IMR-90 (cell line): ENCODE data around the gene CIAO3. TPM values are rescaled to one million over a fixed set of nuclear protein-coding genes. Genes with fewer than 3 reads are reported as not detected.

ENCODE experiments used
- ATAC-seq: fragments of 200-7000 bp; cut with Tn5 transposase; 2 replicates; pipeline ENCODE4 v1.9.1; 2020; ENCODE audit warnings: low read depth, mild to moderate bottlenecking, moderate library complexity
- BruUV-seq: library from RNA; stranded (reverse); fragments of 400-500 nt; replicated peaks from 2 replicates; lab custom pipeline; 2021; lab: Mats Ljungman, UMichigan
- CTCF ChIA-PET: fragments of 300-600 bp; formaldehyde crosslinking; extraction: SDS; loops from one replicate; lab custom pipeline; 2021; ENCODE audit warnings: antibody characterized with exemption; lab: Yijun Ruan, JAX
- POLR2A ChIA-PET: fragments of 300-600 bp; sonication (Branson Sonifier 250); formaldehyde crosslinking; loops from one replicate; lab custom pipeline; 2022; ENCODE audit warnings: antibody characterized with exemption; ENCODE audit not compliant: unreplicated experiment; lab: Charles Lee
- DNase-seq: peaks from one replicate; pipeline ENCODE4 v3.0.0; 2013
- H2AFZ ChIP-seq: replicated peaks from 2 replicates; pipeline ENCODE3; 2013; ENCODE audit warnings: low read length, mild to moderate bottlenecking; ENCODE audit not compliant: poor library complexity
- H2AK5ac ChIP-seq: 2 replicates; pipeline ENCODE4 v1.6.1; 2013; ENCODE audit warnings: low read depth, low read length, inconsistent platforms
- H2AK9ac ChIP-seq: replicated peaks from 2 replicates; pipeline ENCODE3; 2013; ENCODE audit warnings: mild to moderate bottlenecking, low read depth, low read length, moderate library complexity; ENCODE audit not compliant: poor library complexity
- H2BK120ac ChIP-seq: 2 replicates; pipeline ENCODE4 v1.6.1; 2013; ENCODE audit warnings: low read depth, low read length, inconsistent platforms
- H2BK15ac ChIP-seq: 3 replicates; pipeline ENCODE4 v1.6.1; 2013; ENCODE audit warnings: low read depth, low read length, inconsistent platforms
- H2BK20ac ChIP-seq: 2 replicates; pipeline ENCODE4 v1.6.1; 2013; ENCODE audit warnings: low read depth, mild to moderate bottlenecking, inconsistent platforms, low read length, moderate library complexity
- H2BK5ac ChIP-seq: 2 replicates; pipeline ENCODE4 v1.6.1; 2013; ENCODE audit warnings: mild to moderate bottlenecking, low read depth, low read length, inconsistent platforms; ENCODE audit not compliant: poor library complexity, severe bottlenecking
- H3K14ac ChIP-seq: replicated peaks from 2 replicates; pipeline ENCODE4 v1.6.1; 2013; ENCODE audit warnings: low read depth, low read length, inconsistent platforms
- H3K18ac ChIP-seq: 2 replicates; pipeline ENCODE4 v1.6.1; 2013; ENCODE audit warnings: low read depth, low read length, control low read depth
- H3K23ac ChIP-seq: 2 replicates; pipeline ENCODE4 v1.6.1; 2013; ENCODE audit warnings: low read depth, low read length, inconsistent platforms
- H3K27ac ChIP-seq: 2 replicates; pipeline ENCODE4 v1.5.1; 2013; ENCODE audit warnings: mild to moderate bottlenecking, control low read depth, low read length; ENCODE audit not compliant: insufficient read depth
- H3K27me3 ChIP-seq: 2 replicates; pipeline ENCODE4 v1.6.1; 2013; ENCODE audit warnings: low read length; ENCODE audit not compliant: control insufficient read depth, insufficient read depth
- H3K36me3 ChIP-seq: 2 replicates; pipeline ENCODE4 v1.6.1; 2013; ENCODE audit warnings: low read length, mixed read lengths; ENCODE audit not compliant: control insufficient read depth, insufficient read depth
- H3K4ac ChIP-seq: 2 replicates; pipeline ENCODE4 v1.6.1; 2013; ENCODE audit warnings: low read depth, low read length, inconsistent platforms
- H3K4me1 ChIP-seq: 2 replicates; pipeline ENCODE4 v1.6.1; 2013; ENCODE audit warnings: low read length, mixed read lengths; ENCODE audit not compliant: control insufficient read depth, insufficient read depth
- H3K4me2 ChIP-seq: 2 replicates; pipeline ENCODE4 v1.6.1; 2013; ENCODE audit warnings: low read depth, mild to moderate bottlenecking, control low read depth, low read length, moderate library complexity
- H3K4me3 ChIP-seq: 2 replicates; pipeline ENCODE4 v1.5.1; 2013; ENCODE audit warnings: low read depth, mild to moderate bottlenecking, control low read depth, low read length, moderate library complexity; ENCODE audit not compliant: insufficient read depth
- H3K56ac ChIP-seq: 2 replicates; pipeline ENCODE4 v1.6.1; 2013; ENCODE audit warnings: low read length, inconsistent platforms; ENCODE audit not compliant: insufficient read depth; ENCODE audit errors: extremely low read depth
- H3K79me1 ChIP-seq, 2 experiments: 2 replicates each; pipeline ENCODE4 v1.6.1; 2013; ENCODE audit warnings: low read length in 2 of 2, inconsistent platforms in 1 of 2, low read depth in 1 of 2
- H3K9ac ChIP-seq: 2 replicates; pipeline ENCODE4 v1.6.1; 2013; ENCODE audit warnings: low read depth, low read length, control low read depth
- H3K9me1 ChIP-seq: 2 replicates; pipeline ENCODE4 v1.6.1; 2013; ENCODE audit warnings: low read length, inconsistent platforms; ENCODE audit not compliant: insufficient read depth
- H3K9me3 ChIP-seq: 2 replicates; pipeline ENCODE4 v1.6.1; 2013; ENCODE audit warnings: low read length; ENCODE audit not compliant: control insufficient read depth, insufficient read depth
- H4K20me1 ChIP-seq: 2 replicates; pipeline ENCODE4 v1.6.1; 2013; ENCODE audit warnings: low read length, inconsistent platforms; ENCODE audit not compliant: insufficient read depth
- H4K5ac ChIP-seq: 2 replicates; pipeline ENCODE4 v1.6.1; 2013; ENCODE audit warnings: mild to moderate bottlenecking, low read depth, low read length, control low read depth
- H4K8ac ChIP-seq, 2 experiments: 2 replicates each; pipeline ENCODE4 v1.6.1; 2013; ENCODE audit warnings: low read depth in 2 of 2, low read length in 2 of 2, control low read depth in 1 of 2, inconsistent platforms in 1 of 2
- H4K91ac ChIP-seq: 2 replicates; pipeline ENCODE4 v1.6.1; 2013; ENCODE audit warnings: low read depth, low read length, inconsistent platforms; ENCODE audit not compliant: insufficient read depth
- BHLHE40 ChIP-seq: fragments of 150-350 bp; IDR thresholded peaks from 2 replicates; pipeline ENCODE4 v1.6.1; 2016; ENCODE audit warnings: mild to moderate bottlenecking, low read depth, low read length
- CEBPB ChIP-seq: IDR thresholded peaks from 2 replicates; pipeline ENCODE4 v1.6.1; 2012; ENCODE audit warnings: low read depth, low read length, improper control_type of control experiment
- CTCF ChIP-seq: conservative IDR thresholded peaks from 2 replicates; pipeline ENCODE4 v1.5.1; 2012; ENCODE audit warnings: mild to moderate bottlenecking, low read depth, low read length, improper control_type of control experiment
- ELK1 ChIP-seq: fragments of 150-350 bp; IDR thresholded peaks from 2 replicates; pipeline ENCODE4 v1.6.1; 2016; ENCODE audit warnings: low read depth, mild to moderate bottlenecking, low read length, moderate library complexity, borderline replicate concordance
- FOS ChIP-seq: fragments of 150-350 bp; IDR thresholded peaks from 2 replicates; pipeline ENCODE4 v1.6.1; 2016; ENCODE audit warnings: low read depth, low read length
- MAFK ChIP-seq: IDR thresholded peaks from 2 replicates; pipeline ENCODE4 v1.6.1; 2012; ENCODE audit warnings: low read depth, low read length, improper control_type of control experiment
- MAZ ChIP-seq: IDR thresholded peaks from 2 replicates; pipeline ENCODE4 v1.6.1; 2012; ENCODE audit warnings: low read depth, mild to moderate bottlenecking, low read length, improper control_type of control experiment, moderate library complexity, borderline replicate concordance
- RAD21 ChIP-seq: IDR thresholded peaks from 2 replicates; pipeline ENCODE4 v1.6.1; 2012; ENCODE audit warnings: low read length, improper control_type of control experiment
- RCOR1 ChIP-seq: IDR thresholded peaks from 2 replicates; pipeline ENCODE4 v1.6.1; 2012; ENCODE audit warnings: mild to moderate bottlenecking, low read length, improper control_type of control experiment; ENCODE audit not compliant: insufficient replicate concordance
- RFX5 ChIP-seq: IDR thresholded peaks from 2 replicates; pipeline ENCODE4 v1.8.0; 2012; ENCODE audit warnings: low read depth, mild to moderate bottlenecking, low read length, moderate library complexity
- SMC3 ChIP-seq: fragments of 150-350 bp; IDR thresholded peaks from 2 replicates; pipeline ENCODE4 v1.6.1; 2016; ENCODE audit warnings: low read depth, mild to moderate bottlenecking, antibody characterized with exemption, low read length, moderate library complexity
- WGBS, 2 experiments: methylation state at CpG; one replicate each; pipeline versions ENCODE4 v1.1.5 to v1.1.7; 2013; ENCODE audit warnings: missing lambda C conversion rate in 2 of 2; ENCODE audit not compliant: insufficient read length in 1 of 2; ENCODE audit errors: extremely low coverage in 2 of 2; 5-methylcytosine and 5-hydroxymethylcytosine counted together
- dilution Hi-C: fragments of 300-500 bp; cut with HindIII; formaldehyde crosslinking; loops from one replicate; pipeline ENCODE4 v1.14.3; 2018; ENCODE audit warnings: low sequenced_read_pairs; ENCODE audit not compliant: unreplicated experiment
- in situ Hi-C: fragments of 300-500 bp; cut with MboI; formaldehyde crosslinking; loops from 3 replicates; pipeline ENCODE4 v1.14.3; 2019; ENCODE audit warnings: low sequenced_read_pairs, inconsistent platforms, mixed read lengths
- intact Hi-C: fragments of 100-400 bp; cut with micrococcal nuclease; formaldehyde crosslinking; loops from 2 replicates; pipeline ENCODE4 v1.10.0; 2022
- polyA plus RNA-seq, 3 experiments: library from polyadenylated mRNA; depleted of rRNA; stranded (reverse); fragments of >200 nt; gene quantifications; 2 replicates each; pipeline ENCODE4 v1.2.3, GENCODE V29; 2012; ENCODE audit warnings: low replicate concordance in 1 of 3
- total RNA-seq: library from RNA; depleted of rRNA; stranded (reverse); fragments of >200 nt; gene quantifications from 2 replicates; pipeline ENCODE4 v1.2.3, GENCODE V29; 2012
- TF ChIP-seq, protein P1 (sequence below): fragments of 150-350 bp; IDR thresholded peaks from 2 replicates; pipeline ENCODE4 v1.6.1; 2017; ENCODE audit warnings: mild to moderate bottlenecking, antibody characterized with exemption, low read length, low read depth

The CIAO3 gene
- total and polyA plus RNA-seq, 2 of the 4 experiments (the other 2 are of a cell fraction): 17.0 to 20.2 TPM

DNA sequence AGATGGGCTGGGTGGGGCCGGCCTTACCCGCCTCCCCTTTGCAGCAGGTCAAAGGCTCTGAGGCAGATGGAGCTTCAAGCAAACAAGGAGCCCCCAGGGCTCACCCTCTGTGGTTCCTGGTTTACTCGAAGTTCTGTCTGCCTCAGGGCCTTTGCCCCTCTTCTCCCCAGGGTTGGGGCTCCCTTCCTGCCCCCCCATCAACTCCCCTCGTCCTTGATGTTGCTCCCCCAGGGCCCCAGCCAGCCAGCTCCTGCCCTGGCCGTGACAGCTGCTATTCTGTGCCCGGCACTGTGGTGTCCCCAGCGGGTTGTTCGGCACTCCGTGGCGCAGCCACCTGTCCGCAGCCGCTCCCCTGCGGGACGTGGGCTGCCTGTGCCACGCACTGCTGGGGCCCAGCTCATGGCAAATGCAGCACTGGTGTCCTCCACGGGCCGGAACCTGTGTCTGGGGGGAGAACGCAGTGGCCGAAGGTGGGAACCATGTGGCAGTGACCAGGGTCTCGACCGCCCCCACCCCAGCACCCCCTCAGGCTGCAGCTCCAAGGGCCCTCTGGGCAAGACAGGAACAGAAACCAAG lies 30.2 kb downstream of the CIAO3 start:
- H3K23ac ChIP-seq: no peak overlapping the region
- no peak for ATAC-seq

More for the DNA sequence above, 30.2 kb downstream of the CIAO3 start:
- Histone ChIP-seq H3K4me2 (no peak overlapping the region), H2BK15ac (no peak overlapping the region), H2AK5ac (no peak overlapping the region), H3K79me1 (no peaks in the 10 kb centered on the region), H2AK9ac (no peak overlapping the region), H3K4me3 (no peak overlapping the region), H2BK20ac (no peak overlapping the region), H4K20me1 (peaks cover 14% of the 10 kb centered on the region), H3K36me3 (no peaks in the 10 kb centered on the region), H2BK120ac (no peak overlapping the region), H3K56ac (no peak overlapping the region), H3K9me3 (no peaks in the 10 kb centered on the region), H3K18ac (no peak overlapping the region), H3K27me3 (peaks cover 21% of the 10 kb centered on the region), H2AFZ (no peak overlapping the region), H3K9ac (no peak overlapping the region), H4K91ac (no peak overlapping the region), H2BK5ac (no peak overlapping the region), H4K8ac (no peak overlapping the region), H3K9me1 (no peaks in the 10 kb centered on the region), H3K14ac (no peak overlapping the region), H3K27ac (no peak overlapping the region), H3K4me1 (peaks cover 8% of the 10 kb centered on the region; the same call in 1 of the 2 replicates), H3K4ac (no peak overlapping the region), H4K5ac (no peak overlapping the region)
- intact Hi-C loops: loop anchor here (5.0 kb wide), 1 partner anchor 272 kb away; the partner anchor contains the start of gene SOX8
- ChIA-PET CTCF (no interaction called here), POLR2A (no interaction called here)
- WGBS, 2 experiments: 82% methylated on average over 10 of the region's 21 CpGs; no CpG with 5 or more reads in 1 of the 2 experiments
- BruUV-seq: no TSS peak
- TF ChIP-seq FOS (no peak), BHLHE40 (no peak), MAFK (no peak), RCOR1 (no peak), CTCF (no peak), SMC3 (no peak), MAZ (no peak), RAD21 (no peak), ELK1 (no peak), CEBPB (no peak), RFX5 (no peak)
- TF ChIP-seq, protein P1, sequence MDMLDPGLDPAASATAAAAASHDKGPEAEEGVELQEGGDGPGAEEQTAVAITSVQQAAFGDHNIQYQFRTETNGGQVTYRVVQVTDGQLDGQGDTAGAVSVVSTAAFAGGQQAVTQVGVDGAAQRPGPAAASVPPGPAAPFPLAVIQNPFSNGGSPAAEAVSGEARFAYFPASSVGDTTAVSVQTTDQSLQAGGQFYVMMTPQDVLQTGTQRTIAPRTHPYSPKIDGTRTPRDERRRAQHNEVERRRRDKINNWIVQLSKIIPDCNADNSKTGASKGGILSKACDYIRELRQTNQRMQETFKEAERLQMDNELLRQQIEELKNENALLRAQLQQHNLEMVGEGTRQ: no peak
- dilution Hi-C loops: no loop called here
- in situ Hi-C loops: loop anchor here (5.0 to 25.0 kb wide), 2 partner anchors 77 to 352 kb away; partner anchors contain the start of genes CHTF18, RPUSD1 and SSTR5
- no peak for DNase-seq
